NB4 (cell line): ENCODE results near the gene C2CD5.

Experiments
- CTCF ChIP-seq: IDR thresholded peaks from one replicate; pipeline ENCODE4 v1.5.1; 2012; ENCODE audit warnings: low read depth, low read length
- MAX ChIP-seq: IDR thresholded peaks from 2 replicates; pipeline ENCODE4 v1.6.1; 2011; ENCODE audit warnings: low read depth, low read length
- MYC ChIP-seq: IDR thresholded peaks from 2 replicates; pipeline ENCODE4 v1.6.1; 2011; ENCODE audit warnings: low read depth, low read length
- POLR2A ChIP-seq: IDR thresholded peaks from 2 replicates; pipeline ENCODE4 v1.6.1; 2011; ENCODE audit warnings: mild to moderate bottlenecking; ENCODE audit not compliant: insufficient read length; ENCODE audit errors: extremely low read depth

- no peak for TF ChIP-seq POLR2A
- no peak for TF ChIP-seq CTCF
- TF ChIP-seq MAX = no peak
- TF ChIP-seq MYC = no peak
Measured at GRCh38 chr12:22480016-22480415, 64.3 kb downstream of the C2CD5 start.
